Mesenchymal stem cell (in vitro differentiated cells and primary cell): Measurements from ENCODE around the gene HYAL2.

ENCODE experiments used
- DNase-seq: peaks from one replicate; pipeline ENCODE4 v3.0.0-alpha.2; 2013
- H2AFZ ChIP-seq: one replicate; pipeline ENCODE4 v1.6.1; 2013; ENCODE audit warnings: low read depth, mild to moderate bottlenecking, control low read depth, inconsistent platforms, low read length, moderate library complexity
- H2AK5ac ChIP-seq: 2 replicates; pipeline ENCODE4 v1.6.1; 2013; ENCODE audit warnings: low read length, moderate library complexity, mild to moderate bottlenecking, inconsistent platforms; ENCODE audit not compliant: severe bottlenecking
- H2BK120ac ChIP-seq: one replicate; pipeline ENCODE4 v1.6.1; 2013; ENCODE audit warnings: low read depth, mild to moderate bottlenecking, inconsistent platforms, low read length, moderate library complexity
- H2BK12ac ChIP-seq, 2 experiments: one replicate each; pipeline ENCODE4 v1.6.1; 2013; ENCODE audit warnings: inconsistent platforms in 2 of 2, low read length in 2 of 2, mild to moderate bottlenecking in 2 of 2, moderate library complexity in 2 of 2, control low read depth in 1 of 2
- H2BK15ac ChIP-seq: one replicate; pipeline ENCODE4 v1.6.1; 2013; ENCODE audit warnings: mild to moderate bottlenecking, low read depth, inconsistent platforms; ENCODE audit not compliant: poor library complexity, severe bottlenecking
- H2BK5ac ChIP-seq: 2 replicates; pipeline ENCODE4 v1.6.1; 2013; ENCODE audit warnings: low read depth, mild to moderate bottlenecking, low read length, control low read depth, inconsistent platforms; ENCODE audit not compliant: poor library complexity, severe bottlenecking
- H3K14ac ChIP-seq, 2 experiments: one replicate each; pipeline ENCODE4 v1.6.1; 2013; ENCODE audit warnings: inconsistent platforms in 2 of 2, low read length in 2 of 2, control low read depth in 1 of 2, mild to moderate bottlenecking in 1 of 2, moderate library complexity in 1 of 2
- H3K18ac ChIP-seq, 2 experiments: one replicate each; pipeline ENCODE4 v1.6.1; 2013; ENCODE audit warnings: inconsistent platforms in 2 of 2, low read length in 2 of 2, control low read depth in 1 of 2, low read depth in 1 of 2, mild to moderate bottlenecking in 1 of 2
- H3K23ac ChIP-seq, 2 experiments: one replicate each; pipeline ENCODE4 v1.6.1; 2013; ENCODE audit warnings: inconsistent platforms in 2 of 2, low read length in 2 of 2, mild to moderate bottlenecking in 2 of 2, moderate library complexity in 2 of 2, control low read depth in 1 of 2
- H3K27ac ChIP-seq: 2 replicates; pipeline ENCODE4 v1.5.1; 2013; ENCODE audit warnings: mild to moderate bottlenecking, moderate library complexity, low read length, control low read depth, inconsistent platforms; ENCODE audit not compliant: poor library complexity, severe bottlenecking
- H3K27me3 ChIP-seq, 2 experiments: 2 replicates each; pipeline versions ENCODE4 v1.6.1 to v1.7.0; 2013; ENCODE audit warnings: low read length in 2 of 2, mild to moderate bottlenecking in 2 of 2, moderate library complexity in 2 of 2, control low read depth in 1 of 2, inconsistent platforms in 1 of 2; ENCODE audit not compliant: control insufficient read depth in 1 of 2, insufficient read depth in 1 of 2
- H3K36me3 ChIP-seq, 2 experiments: 2 replicates each; pipeline versions ENCODE4 v1.6.1 to v1.7.0; 2013; ENCODE audit warnings: low read length in 2 of 2, control low read depth in 1 of 2, inconsistent platforms in 1 of 2, low read depth in 1 of 2, mild to moderate bottlenecking in 1 of 2; ENCODE audit not compliant: insufficient read depth in 2 of 2, control insufficient read depth in 1 of 2
- H3K4ac ChIP-seq, 2 experiments: one replicate each; pipeline ENCODE4 v1.6.1; 2013; ENCODE audit warnings: inconsistent platforms in 2 of 2, low read length in 2 of 2, mild to moderate bottlenecking in 2 of 2, moderate library complexity in 2 of 2, control low read depth in 1 of 2, low read depth in 1 of 2
- H3K4me1 ChIP-seq: 2 replicates; pipeline ENCODE4 v1.6.1; 2013; ENCODE audit warnings: low read depth, low read length, control low read depth; ENCODE audit not compliant: control insufficient read depth, insufficient read depth
- H3K4me2 ChIP-seq: 2 replicates; pipeline ENCODE4 v1.6.1; 2013; ENCODE audit warnings: low read length, mild to moderate bottlenecking, inconsistent platforms; ENCODE audit not compliant: poor library complexity, severe bottlenecking
- H3K4me3 ChIP-seq, 2 experiments: 2 replicates each; pipeline versions ENCODE4 v1.5.1 to v1.7.0; 2013; ENCODE audit warnings: low read length in 2 of 2, mild to moderate bottlenecking in 2 of 2, control low read depth in 1 of 2, low read depth in 1 of 2; ENCODE audit not compliant: insufficient read depth in 1 of 2
- H3K79me1 ChIP-seq: replicated peaks from 2 replicates; pipeline ENCODE4 v1.6.1; 2013; ENCODE audit warnings: mild to moderate bottlenecking, control low read depth, low read length, inconsistent platforms; ENCODE audit not compliant: poor library complexity, severe bottlenecking
- H3K9ac ChIP-seq: 2 replicates; pipeline ENCODE4 v1.7.0; 2013; ENCODE audit warnings: mild to moderate bottlenecking, low read length, moderate library complexity
- H3K9me3 ChIP-seq: 2 replicates; pipeline ENCODE4 v1.7.0; 2013; ENCODE audit warnings: mild to moderate bottlenecking, low read length; ENCODE audit not compliant: control insufficient read depth
- H4K8ac ChIP-seq: one replicate; pipeline ENCODE4 v1.6.1; 2013; ENCODE audit warnings: inconsistent platforms, mild to moderate bottlenecking, low read length, moderate library complexity
- H4K91ac ChIP-seq: one replicate; pipeline ENCODE4 v1.6.1; 2013; ENCODE audit warnings: mild to moderate bottlenecking, low read length, inconsistent platforms
- WGBS: methylation state at CpG from one replicate; pipeline ENCODE4 v1.1.7; 2013; ENCODE audit warnings: mixed read lengths; 5-methylcytosine and 5-hydroxymethylcytosine counted together

The HYAL2 gene

DNA sequence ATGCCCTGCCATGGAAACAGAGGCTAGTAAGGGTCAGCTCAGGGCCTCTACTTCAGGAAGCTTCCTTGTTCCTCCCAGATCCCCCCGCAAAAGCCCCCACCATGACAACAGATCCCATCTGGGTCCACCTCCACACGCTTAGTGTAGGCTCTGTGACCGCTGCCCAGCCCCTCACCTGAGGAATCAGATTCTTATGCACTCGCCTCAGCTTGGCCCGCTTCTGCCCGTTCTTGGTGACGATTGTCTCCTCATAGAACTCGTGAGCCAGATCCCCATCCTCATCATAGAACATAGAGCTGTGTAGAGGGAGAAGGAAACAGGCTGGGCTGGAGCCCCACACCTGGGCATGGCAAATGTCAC lies 3.6 kb upstream of the HYAL2 start:
- WGBS, result 100% methylated on average over 7 of the region's 8 CpGs
- Histone ChIP-seq H2AFZ (no peak overlapping the region), H3K14ac (no peak overlapping the region), H3K9me3 (no peaks in the 10 kb centered on the region), H3K27ac (no peak overlapping the region), H2BK12ac (no peak overlapping the region), H2BK120ac (no peak overlapping the region), H2BK15ac (no peak overlapping the region), H4K8ac (no peak overlapping the region), H2AK5ac (no peak overlapping the region), H3K4me2 (no peak overlapping the region), H3K9ac (peak overlapping the region; percentile 18), H4K91ac (no peak overlapping the region), H3K79me1 (peaks cover 26% of the 10 kb centered on the region), H3K27me3 (no peaks in the 10 kb centered on the region), H3K4me3 (no peak overlapping the region), H3K18ac (no peak overlapping the region), H3K36me3 (peaks cover 38 to 49% of the 10 kb centered on the region in 2 experiments), H3K4me1 (peaks cover 25% of the 10 kb centered on the region), H2BK5ac (no peak overlapping the region), H3K4ac (no peak overlapping the region), H3K23ac (no peak overlapping the region)
- DNase-seq, result no peak

DNA sequence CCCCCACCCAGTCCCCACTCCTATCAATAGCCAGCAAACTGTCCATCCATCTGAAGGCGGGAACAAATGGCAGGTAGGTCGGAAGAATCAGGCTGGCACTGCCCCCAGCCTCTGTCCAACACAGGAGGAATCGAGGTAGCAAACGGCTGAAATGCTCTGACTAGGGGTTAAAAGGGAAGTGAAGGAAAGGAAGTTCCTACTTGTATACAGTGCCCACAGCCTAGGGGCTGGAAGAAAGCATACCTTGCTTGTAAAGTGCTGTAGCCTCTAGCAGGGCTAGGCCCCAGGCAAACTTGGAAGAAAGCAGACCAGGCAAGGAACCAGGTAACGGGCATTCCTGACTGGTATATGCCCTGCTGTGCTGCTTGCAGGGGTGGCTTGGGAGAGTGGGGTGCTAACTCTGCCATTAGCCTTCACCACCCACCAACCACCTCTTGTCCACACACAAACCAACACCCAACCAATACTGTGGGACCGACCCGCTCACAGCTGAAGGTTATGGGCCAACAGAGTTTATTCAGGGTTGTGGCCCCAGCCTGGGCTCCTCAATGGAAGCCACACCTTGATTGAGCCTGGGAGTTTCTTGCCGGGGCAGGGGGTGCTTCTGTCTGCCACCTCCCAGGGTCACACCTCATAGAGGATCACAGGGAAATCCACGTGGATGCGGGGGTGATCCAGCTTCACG lies 3.1 kb upstream of the HYAL2 start:
- Histone ChIP-seq H2BK120ac (no peak overlapping the region), H3K9ac (peak overlapping the region; percentile 18), H2AFZ (no peak overlapping the region), H3K79me1 (peaks cover 22% of the 10 kb centered on the region), H3K4ac (no peak overlapping the region), H3K23ac (no peak overlapping the region), H3K36me3 (peaks cover 32 to 44% of the 10 kb centered on the region in 2 experiments), H3K4me2 (no peak overlapping the region), H3K18ac (no peak overlapping the region), H3K27me3 (no peaks in the 10 kb centered on the region), H2BK15ac (no peak overlapping the region), H3K14ac (no peak overlapping the region), H4K91ac (no peak overlapping the region), H3K9me3 (no peaks in the 10 kb centered on the region), H3K27ac (no peak overlapping the region), H3K4me3 (no peak overlapping the region), H2BK5ac (no peak overlapping the region), H2BK12ac (no peak overlapping the region), H2AK5ac (no peak overlapping the region), H4K8ac (no peak overlapping the region), H3K4me1 (peaks cover 25% of the 10 kb centered on the region)
- WGBS, result 94% methylated on average over 10 of the region's 11 CpGs
- no peak for DNase-seq

DNA sequence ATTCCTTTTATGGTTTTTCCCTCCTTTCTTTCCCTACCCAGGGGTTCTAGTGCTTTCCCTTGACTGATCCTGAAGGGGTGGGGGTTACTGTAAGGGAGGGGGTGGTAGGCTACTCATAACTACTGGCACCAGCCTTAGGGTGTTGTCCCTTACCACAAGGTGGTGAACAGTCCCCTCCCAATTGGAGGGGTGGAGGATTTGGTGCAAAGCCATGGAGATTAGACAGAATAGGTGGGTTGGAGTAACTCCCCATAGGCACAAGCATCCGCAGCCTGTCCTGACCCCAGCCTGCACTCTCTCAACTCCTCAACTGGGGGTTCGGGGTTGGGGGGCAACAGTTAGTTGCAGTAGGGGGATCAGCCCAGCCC lies 2.6 kb upstream of the HYAL2 start:
- Histone ChIP-seq H3K79me1 (peaks cover 17% of the 10 kb centered on the region), H2BK12ac (no peak overlapping the region), H4K8ac (no peak overlapping the region), H3K4ac (no peak overlapping the region), H2BK15ac (no peak overlapping the region), H3K4me1 (peaks cover 29% of the 10 kb centered on the region), H2AFZ (no peak overlapping the region), H3K27me3 (no peaks in the 10 kb centered on the region), H2AK5ac (no peak overlapping the region), H3K14ac (no peak overlapping the region), H3K4me3 (no peak overlapping the region), H3K23ac (no peak overlapping the region), H3K18ac (no peak overlapping the region), H3K27ac (no peak overlapping the region), H2BK120ac (no peak overlapping the region), H3K9me3 (no peaks in the 10 kb centered on the region), H3K36me3 (peaks cover 27 to 41% of the 10 kb centered on the region in 2 experiments), H2BK5ac (no peak overlapping the region), H4K91ac (no peak overlapping the region), H3K4me2 (no peak overlapping the region), H3K9ac (no peak overlapping the region)
- DNase-seq, result no peak
- no CpG with 5 or more reads among the region's 2 CpGs for WGBS

DNA sequence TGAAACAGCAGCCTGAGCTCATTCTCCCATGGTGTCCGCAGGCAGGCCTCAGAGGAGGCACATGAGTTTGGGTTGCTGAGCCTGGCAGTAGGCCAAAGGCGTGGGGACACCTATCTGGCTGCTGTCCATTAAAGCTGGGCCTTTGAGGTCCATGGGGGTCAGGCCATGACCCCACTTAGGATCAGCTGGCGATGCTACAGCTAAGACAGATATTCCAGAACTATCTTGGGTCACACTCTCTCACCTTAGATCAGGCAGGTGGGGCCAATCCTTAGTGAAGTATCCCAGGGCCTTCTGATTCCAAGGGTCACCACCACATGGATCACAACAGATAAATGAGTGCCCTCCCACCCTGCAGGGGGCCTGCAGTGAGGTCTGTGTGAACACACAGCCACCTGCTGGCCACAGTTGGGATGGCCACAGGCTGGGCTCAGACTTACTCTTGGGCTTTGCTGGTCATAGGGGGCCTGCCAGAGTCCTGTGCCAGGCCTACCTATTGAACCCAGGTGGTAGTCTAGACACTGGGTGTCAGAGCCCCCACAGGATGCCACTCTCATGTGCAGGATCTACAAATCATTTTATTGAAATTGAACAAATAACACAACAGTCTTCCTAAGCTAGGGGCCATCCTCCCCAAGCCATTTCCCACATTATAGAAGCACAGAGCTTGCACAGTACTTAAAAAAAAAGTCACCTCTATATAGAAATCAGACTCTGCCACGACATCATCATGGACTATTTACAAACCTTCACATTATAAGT lies 2.0 kb upstream of the HYAL2 start:
- H2BK5ac ChIP-seq, result no peak overlapping the region
- H2BK12ac ChIP-seq, result no peak overlapping the region
- no peak overlapping the region for H2AFZ ChIP-seq
- no peak overlapping the region for H3K4me2 ChIP-seq
- H3K4me3 ChIP-seq, result no peak overlapping the region
- WGBS, result 77% methylated on average over 3 of the region's 4 CpGs
- peak overlapping the region; percentile 23 for H4K91ac ChIP-seq
- H3K36me3 ChIP-seq, result peaks cover 27 to 41% of the 10 kb centered on the region in 2 experiments
- peak; percentile 80 for DNase-seq
- no peak overlapping the region for H3K27ac ChIP-seq
- H3K79me1 ChIP-seq, result peaks cover 20% of the 10 kb centered on the region
- H3K9me3 ChIP-seq, result no peaks in the 10 kb centered on the region
- H3K4ac ChIP-seq, result no peak overlapping the region
- peak overlapping the region; percentile 17 for H2BK15ac ChIP-seq
- peaks cover 35% of the 10 kb centered on the region for H3K4me1 ChIP-seq
- no peak overlapping the region for H3K23ac ChIP-seq
- H2AK5ac ChIP-seq, result peak overlapping the region; percentile 47
- no peak overlapping the region for H3K14ac ChIP-seq
- H3K27me3 ChIP-seq, result no peaks in the 10 kb centered on the region
- H3K18ac ChIP-seq, result no peak overlapping the region
- H4K8ac ChIP-seq, result no peak overlapping the region
- no peak overlapping the region for H3K9ac ChIP-seq
- no peak overlapping the region for H2BK120ac ChIP-seq
